Breast epithelium (tissue), 3 donors: ENCODE results near the gene CLIP1.

Experiments
- POLR2A ChIP-seq: fragments of 450-650 bp; IDR thresholded peaks from one replicate; pipeline ENCODE4 v1.6.1; 2016; ENCODE audit warnings: antibody characterized with exemption, mild to moderate bottlenecking, moderate library complexity
- POLR2AphosphoS5 ChIP-seq, 3 donors: sonication (generic); formaldehyde crosslinking; IDR thresholded peaks; one replicate each; pipeline ENCODE4 v1.6.1; 2017; ENCODE audit warnings: antibody characterized with exemption in 3 of 3
- TF ChIP-seq, protein P1 (sequence below), 3 donors: fragments of 450-650 bp; IDR thresholded peaks; one replicate each; pipeline ENCODE4 v1.5.1; 2016 to 2017; ENCODE audit warnings: antibody characterized with exemption in 3 of 3, mild to moderate bottlenecking in 3 of 3, moderate library complexity in 3 of 3

DNA sequence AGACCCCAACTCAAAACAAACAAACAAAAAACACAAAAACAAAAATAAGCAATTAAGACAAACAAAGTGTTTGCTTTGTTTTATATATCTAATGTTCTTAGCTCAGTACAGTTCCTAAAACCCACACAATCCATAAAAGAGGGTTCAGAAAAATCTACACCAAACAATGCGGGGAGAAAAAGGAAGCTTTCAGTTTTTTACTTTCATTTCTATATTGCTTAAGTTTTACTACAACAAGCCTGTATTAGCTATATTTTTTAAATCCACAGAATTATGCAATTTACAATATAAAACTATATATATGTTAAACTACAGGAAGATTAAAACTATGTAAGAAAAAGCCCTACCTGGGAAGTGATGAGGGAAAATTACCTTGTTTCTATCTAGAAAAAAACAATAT is 41.4 kb downstream of the CLIP1 start:
- TF ChIP-seq, protein P1, sequence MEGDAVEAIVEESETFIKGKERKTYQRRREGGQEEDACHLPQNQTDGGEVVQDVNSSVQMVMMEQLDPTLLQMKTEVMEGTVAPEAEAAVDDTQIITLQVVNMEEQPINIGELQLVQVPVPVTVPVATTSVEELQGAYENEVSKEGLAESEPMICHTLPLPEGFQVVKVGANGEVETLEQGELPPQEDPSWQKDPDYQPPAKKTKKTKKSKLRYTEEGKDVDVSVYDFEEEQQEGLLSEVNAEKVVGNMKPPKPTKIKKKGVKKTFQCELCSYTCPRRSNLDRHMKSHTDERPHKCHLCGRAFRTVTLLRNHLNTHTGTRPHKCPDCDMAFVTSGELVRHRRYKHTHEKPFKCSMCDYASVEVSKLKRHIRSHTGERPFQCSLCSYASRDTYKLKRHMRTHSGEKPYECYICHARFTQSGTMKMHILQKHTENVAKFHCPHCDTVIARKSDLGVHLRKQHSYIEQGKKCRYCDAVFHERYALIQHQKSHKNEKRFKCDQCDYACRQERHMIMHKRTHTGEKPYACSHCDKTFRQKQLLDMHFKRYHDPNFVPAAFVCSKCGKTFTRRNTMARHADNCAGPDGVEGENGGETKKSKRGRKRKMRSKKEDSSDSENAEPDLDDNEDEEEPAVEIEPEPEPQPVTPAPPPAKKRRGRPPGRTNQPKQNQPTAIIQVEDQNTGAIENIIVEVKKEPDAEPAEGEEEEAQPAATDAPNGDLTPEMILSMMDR (IDR thresholded peaks at IDR 0.05), result no peak
- TF ChIP-seq POLR2A (no peak), POLR2AphosphoS5 (IDR thresholded peaks at IDR 0.05) (no peak)
